MCF 10A (cell line): ENCODE results near the gene PCSK6. TPM values are rescaled to one million over a fixed set of nuclear protein-coding genes. Genes with fewer than 3 reads are reported as not detected.

Experiments used
- BruUV-seq: library from RNA; stranded (reverse); fragments of 400-500 nt; replicated peaks from 2 replicates; lab custom pipeline; 2021; lab: Mats Ljungman, UMichigan
- CTCF ChIA-PET: fragments of 300-600 bp; sonication (Branson Sonifier 250); formaldehyde crosslinking; extraction: SDS; loops from one replicate; lab custom pipeline; 2021; ENCODE audit warnings: antibody characterized with exemption, inconsistent platforms; lab: Yijun Ruan, JAX
- POLR2A ChIA-PET: fragments of 300-600, 350-650 bp; sonication (Branson Sonifier 250); formaldehyde crosslinking; extraction: SDS; loops from one replicate; lab custom pipeline; 2020; ENCODE audit warnings: antibody characterized with exemption, inconsistent platforms; lab: Yijun Ruan, JAX
- DNase-seq: peaks from one replicate; pipeline ENCODE4 v3.0.0-alpha.2; 2018; ENCODE audit not compliant: unreplicated experiment
- H3K27ac Mint-ChIP-seq: one replicate; pipeline ENCODE4 v1.8.0; 2022; ENCODE audit warnings: mild to moderate bottlenecking, low read depth, mixed read lengths; ENCODE audit not compliant: unreplicated experiment
- H3K27me3 Mint-ChIP-seq: one replicate; pipeline ENCODE4 v1.8.0; 2022; ENCODE audit warnings: mixed read lengths; ENCODE audit not compliant: insufficient read depth, unreplicated experiment
- H3K36me3 Mint-ChIP-seq: one replicate; pipeline ENCODE4 v1.8.0; 2022; ENCODE audit warnings: mild to moderate bottlenecking, moderate library complexity, mixed read lengths; ENCODE audit not compliant: insufficient read depth, unreplicated experiment
- H3K4me1 Mint-ChIP-seq: one replicate; pipeline ENCODE4 v1.8.0; 2022; ENCODE audit warnings: mixed read lengths; ENCODE audit not compliant: insufficient read depth, unreplicated experiment
- H3K4me3 Mint-ChIP-seq: one replicate; pipeline ENCODE4 v1.8.0; 2022; ENCODE audit warnings: mild to moderate bottlenecking, moderate library complexity, mixed read lengths; ENCODE audit not compliant: unreplicated experiment
- H3K9me3 Mint-ChIP-seq: one replicate; pipeline ENCODE4 v1.8.0; 2022; ENCODE audit warnings: mixed read lengths; ENCODE audit not compliant: unreplicated experiment
- intact Hi-C: fragments of 100-400 bp; cut with micrococcal nuclease; formaldehyde crosslinking; loops from 2 replicates; pipeline ENCODE4 v1.14.1; 2022
- total RNA-seq: library from RNA; stranded (reverse); gene quantifications from 2 replicates; pipeline ENCODE4 v1.2.3, GENCODE V29; 2022
- TF ChIP-seq, protein P1 (sequence below): fragments of 200-600 bp; IDR thresholded peaks from one replicate; pipeline ENCODE4 v1.8.0; 2022; ENCODE audit warnings: antibody characterized with exemption, mild to moderate bottlenecking; ENCODE audit not compliant: unreplicated experiment

The PCSK6 gene
- total RNA-seq, 1 experiment from 2014 or later, result 30.8 TPM

- POLR2A ChIA-PET, result no interaction called here
- CTCF ChIA-PET, result no interaction called here
- Mint-ChIP-seq H3K4me3 (no peak overlapping the region), H3K27me3 (peaks cover under 1% of the 10 kb centered on the region), H3K36me3 (no peaks in the 10 kb centered on the region), H3K27ac (no peak overlapping the region), H3K9me3 (no peaks in the 10 kb centered on the region), H3K4me1 (no peaks in the 10 kb centered on the region)
- TF ChIP-seq, protein P1, sequence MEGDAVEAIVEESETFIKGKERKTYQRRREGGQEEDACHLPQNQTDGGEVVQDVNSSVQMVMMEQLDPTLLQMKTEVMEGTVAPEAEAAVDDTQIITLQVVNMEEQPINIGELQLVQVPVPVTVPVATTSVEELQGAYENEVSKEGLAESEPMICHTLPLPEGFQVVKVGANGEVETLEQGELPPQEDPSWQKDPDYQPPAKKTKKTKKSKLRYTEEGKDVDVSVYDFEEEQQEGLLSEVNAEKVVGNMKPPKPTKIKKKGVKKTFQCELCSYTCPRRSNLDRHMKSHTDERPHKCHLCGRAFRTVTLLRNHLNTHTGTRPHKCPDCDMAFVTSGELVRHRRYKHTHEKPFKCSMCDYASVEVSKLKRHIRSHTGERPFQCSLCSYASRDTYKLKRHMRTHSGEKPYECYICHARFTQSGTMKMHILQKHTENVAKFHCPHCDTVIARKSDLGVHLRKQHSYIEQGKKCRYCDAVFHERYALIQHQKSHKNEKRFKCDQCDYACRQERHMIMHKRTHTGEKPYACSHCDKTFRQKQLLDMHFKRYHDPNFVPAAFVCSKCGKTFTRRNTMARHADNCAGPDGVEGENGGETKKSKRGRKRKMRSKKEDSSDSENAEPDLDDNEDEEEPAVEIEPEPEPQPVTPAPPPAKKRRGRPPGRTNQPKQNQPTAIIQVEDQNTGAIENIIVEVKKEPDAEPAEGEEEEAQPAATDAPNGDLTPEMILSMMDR, result no peak
- BruUV-seq, result no TSS peak
- no peak for DNase-seq
- intact Hi-C loops, result no loop called here
Observed at GRCh38 chr15:101526890-101527289, 37.4 kb upstream of the PCSK6 start.

DNA sequence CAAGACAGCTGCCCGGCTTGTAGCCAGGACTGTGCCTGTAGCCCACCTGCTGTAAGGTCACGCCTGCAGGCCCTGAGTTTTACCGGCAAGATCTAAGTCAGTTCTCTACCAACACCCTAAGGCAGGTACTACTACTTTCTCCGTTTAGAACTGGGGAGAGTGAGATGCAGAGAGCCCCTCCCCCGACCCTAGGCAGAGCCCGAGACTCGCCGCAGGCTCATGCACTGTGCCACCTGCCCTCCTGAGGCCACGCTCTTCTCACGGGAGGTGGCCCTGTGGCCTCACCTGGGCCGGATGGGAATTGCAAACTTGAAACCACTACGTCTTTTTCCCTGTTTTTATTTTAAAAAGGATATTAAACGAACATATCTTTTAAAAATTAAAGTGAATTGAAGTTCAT, 36.9 kb upstream of the PCSK6 start:
- BruUV-seq, result no TSS peak
- POLR2A ChIA-PET, result no interaction called here
- H3K4me1 Mint-ChIP-seq, result no peaks in the 10 kb centered on the region
- TF ChIP-seq, protein P1, result no peak
- no peaks in the 10 kb centered on the region for H3K36me3 Mint-ChIP-seq
- CTCF ChIA-PET, result no interaction called here
- H3K27me3 Mint-ChIP-seq, result peaks cover 5% of the 10 kb centered on the region
- no peak overlapping the region for H3K27ac Mint-ChIP-seq
- DNase-seq, result no peak
- intact Hi-C loops, result no loop called here
- no peak overlapping the region for H3K4me3 Mint-ChIP-seq
- no peaks in the 10 kb centered on the region for H3K9me3 Mint-ChIP-seq

DNA sequence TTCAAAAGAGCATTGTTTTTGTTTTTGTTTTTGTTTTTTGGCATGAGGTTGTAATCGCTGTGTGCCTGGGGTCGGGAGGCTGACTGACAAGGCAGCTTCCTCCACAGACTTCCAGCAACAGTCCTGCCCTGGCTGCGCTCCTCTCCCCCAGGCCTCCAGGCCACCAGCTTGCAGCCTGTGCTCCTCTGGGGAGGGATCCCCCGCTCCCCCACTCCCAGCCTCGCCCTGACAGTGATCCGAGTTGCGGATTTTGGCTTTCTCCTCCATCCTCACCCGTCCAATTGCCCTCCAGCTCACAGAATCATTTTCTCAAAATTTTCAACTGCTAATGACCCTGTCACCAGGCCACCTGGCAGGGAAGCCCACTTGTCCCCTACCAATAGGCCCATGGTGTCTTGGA, 36.5 kb upstream of the PCSK6 start:
- H3K4me3 Mint-ChIP-seq, result no peak overlapping the region
- TF ChIP-seq, protein P1, result no peak
- no peaks in the 10 kb centered on the region for H3K4me1 Mint-ChIP-seq
- BruUV-seq, result no TSS peak
- H3K9me3 Mint-ChIP-seq, result no peaks in the 10 kb centered on the region
- ChIA-PET POLR2A (no interaction called here), CTCF (no interaction called here)
- DNase-seq, result no peak
- H3K36me3 Mint-ChIP-seq, result no peaks in the 10 kb centered on the region
- no peak overlapping the region for H3K27ac Mint-ChIP-seq
- H3K27me3 Mint-ChIP-seq, result peaks cover 9% of the 10 kb centered on the region
- intact Hi-C loops, result no loop called here

DNA sequence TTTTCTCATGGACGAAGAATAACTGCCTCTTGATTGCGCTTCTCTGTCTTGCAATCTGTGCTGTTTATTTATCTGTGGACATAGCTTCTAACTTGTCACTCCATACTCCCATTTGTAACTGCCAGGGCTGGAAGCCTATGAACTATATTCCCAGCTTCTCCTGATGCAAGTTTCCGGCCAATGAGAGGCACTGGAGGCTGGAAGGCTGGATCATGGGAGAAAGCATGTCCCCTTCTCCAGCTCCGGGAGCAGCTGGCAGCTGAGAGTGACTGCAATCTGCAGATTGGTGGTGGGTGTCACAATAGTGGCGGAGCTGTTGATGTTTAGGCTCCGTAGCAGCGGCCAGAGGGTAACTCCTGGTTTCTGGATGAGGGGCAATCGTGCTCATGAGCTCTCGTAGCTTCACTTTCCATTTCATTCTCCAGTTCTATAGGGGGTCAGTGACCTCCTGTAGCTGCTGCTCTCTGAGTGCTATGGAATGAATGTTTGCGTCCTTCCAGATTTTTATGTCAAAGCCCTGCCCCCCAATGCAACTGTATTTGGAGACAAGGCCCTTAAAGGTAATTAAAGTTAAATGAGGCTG, 35.7 kb upstream of the PCSK6 start:
- H3K27ac Mint-ChIP-seq, result no peak overlapping the region
- H3K4me1 Mint-ChIP-seq, result no peaks in the 10 kb centered on the region
- peaks cover 18% of the 10 kb centered on the region for H3K27me3 Mint-ChIP-seq
- DNase-seq, result no peak
- TF ChIP-seq, protein P1, result no peak
- ChIA-PET CTCF (no interaction called here), POLR2A (no interaction called here)
- H3K9me3 Mint-ChIP-seq, result peaks cover 1% of the 10 kb centered on the region
- H3K36me3 Mint-ChIP-seq, result no peaks in the 10 kb centered on the region
- no peak overlapping the region for H3K4me3 Mint-ChIP-seq
- BruUV-seq, result no TSS peak
- intact Hi-C loops, result no loop called here
